OCI-LY1 (cell line): ENCODE measurements around the gene HEXIM1.

Source experiments
- CTCF ChIP-seq: fragments of 200-600 bp; sonication (generic), shearing (Covaris generic); IDR thresholded peaks from 2 replicates; pipeline ENCODE4 v1.5.1; 2017; ENCODE audit warnings: mild to moderate bottlenecking, antibody characterized with exemption, low read length, moderate library complexity, mixed read lengths
- EZH2 ChIP-seq: fragments of 200-600 bp; sonication (generic), shearing (Covaris generic); IDR thresholded peaks from 2 replicates; pipeline ENCODE4 v1.8.0; 2017; ENCODE audit warnings: borderline replicate concordance, mixed run types, mild to moderate bottlenecking, antibody characterized with exemption, low read length, moderate library complexity, mixed read lengths

DNA sequence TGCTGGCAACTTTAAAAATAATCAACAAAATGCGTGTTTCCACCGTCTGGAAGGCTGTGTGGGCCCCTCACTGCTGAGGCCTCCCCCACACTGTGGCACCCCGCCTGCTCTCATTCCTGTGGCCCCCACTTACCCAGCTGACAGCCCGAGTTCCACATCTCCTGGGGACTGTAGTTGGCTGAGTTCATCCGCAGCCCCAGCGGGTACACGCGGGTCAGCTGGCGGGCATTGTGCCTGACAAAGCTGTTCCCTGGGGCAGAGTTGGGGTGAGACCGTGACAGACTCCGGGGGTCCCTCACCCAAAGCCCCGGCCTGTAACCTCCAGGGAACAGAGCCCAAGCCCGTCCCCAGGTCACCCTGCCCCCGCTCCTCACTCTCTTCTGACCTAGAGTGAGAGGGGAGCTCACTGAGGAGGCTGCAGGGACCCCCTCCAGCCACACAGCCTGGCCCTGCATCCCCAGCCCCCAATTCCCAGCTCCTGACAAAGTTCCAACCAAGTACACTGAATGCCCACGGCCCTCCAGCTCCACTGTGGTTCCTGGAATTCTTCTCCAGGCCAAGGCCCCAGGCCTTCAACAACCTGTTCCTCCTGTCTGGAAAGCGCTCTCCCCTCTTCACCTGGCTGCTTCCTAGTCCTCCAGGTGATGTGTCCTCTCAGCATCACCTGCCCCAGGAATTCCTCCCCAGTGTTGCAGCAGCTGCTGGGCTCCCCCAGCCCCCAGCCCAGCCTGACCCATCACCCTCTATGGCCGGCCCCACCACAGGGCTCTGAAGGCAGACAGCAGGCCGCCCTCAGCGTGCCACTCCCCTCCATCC lies 34.0 kb upstream of the HEXIM1 start:
- TF ChIP-seq EZH2 (no peak), CTCF (no peak)
